SK-N-SH (cell line): ENCODE results near the gene CHAT. TPM values are rescaled to one million over a fixed set of nuclear protein-coding genes. Genes with fewer than 3 reads are reported as not detected.

Source experiments
- CTCF ChIP-seq: fragments of 200-600 bp; sonication (generic); IDR thresholded peaks from 2 replicates; pipeline ENCODE4 v1.6.1; 2017; ENCODE audit warnings: antibody characterized with exemption, mild to moderate bottlenecking, moderate library complexity
- RCOR1 ChIP-seq: fragments of 150-350 bp; IDR thresholded peaks from 2 replicates; pipeline ENCODE4 v1.6.1; 2017; ENCODE audit warnings: antibody characterized with exemption, low read length
- RFX5 ChIP-seq: IDR thresholded peaks from 2 replicates; pipeline ENCODE4 v1.6.1; 2012; ENCODE audit warnings: mild to moderate bottlenecking, improper control_type of control experiment, low read length
- TAF1 ChIP-seq: IDR thresholded peaks from 2 replicates; pipeline ENCODE4 v1.6.1; 2012; ENCODE audit warnings: low read depth, mild to moderate bottlenecking, low read length, moderate library complexity, borderline replicate concordance
- USF2 ChIP-seq: fragments of 150-350 bp; IDR thresholded peaks from 2 replicates; pipeline ENCODE4 v1.6.1; 2017; ENCODE audit warnings: antibody characterized with exemption, low read length, low read depth, borderline replicate concordance
- polyA plus RNA-seq, 3 experiments: library from polyadenylated mRNA; depleted of rRNA; stranded (reverse); fragments of >200 nt; gene quantifications; 2 replicates each; pipeline ENCODE4 v1.2.3, GENCODE V29; 2012

CHAT gene
- polyA plus RNA-seq, 1 of the 3 experiments (the other 2 are of a cell fraction) = not detected

- TF ChIP-seq CTCF = no peak
- TF ChIP-seq RFX5 = no peak
- no peak for TF ChIP-seq USF2
- no peak for TF ChIP-seq RCOR1
- TF ChIP-seq TAF1 = no peak
Observed at GRCh38 chr10:49713266-49713665, 99.4 kb downstream of the CHAT start (continued).

Other genes with a start within 250 kb of the CHAT start
- 0.11 TPM in 1 of 2 replicates, not detected in the other for gene DRGX, start 217.9 kb upstream of the CHAT start, polyA plus RNA-seq (2012; rRNA removed)
- gene ERCC6, start 74.9 kb upstream of the CHAT start, polyA plus RNA-seq (2012; rRNA removed) = 4.5 and 6.2 TPM in 2 replicates
- gene SLC18A3, start 3.7 kb upstream of the CHAT start, polyA plus RNA-seq (2012; rRNA removed) = 1.7 TPM in 2 replicates
- 0.03 TPM in 1 of 2 replicates, not detected in the other for gene C10orf53, start 65.6 kb downstream of the CHAT start, polyA plus RNA-seq (2012; rRNA removed)
- gene OGDHL, start 148.3 kb downstream of the CHAT start, polyA plus RNA-seq (2012; rRNA removed) = 25.4 and 32.6 TPM in 2 replicates